HG03565 (cell line): ENCODE data around the gene MAGEF1.

Source experiments
- ATAC-seq: cut with Tn5 transposase; IDR thresholded peaks from one replicate; pipeline ENCODE4 v1.9.1; 2021; ENCODE audit warnings: mild to moderate bottlenecking, moderate library complexity; ENCODE audit not compliant: unreplicated experiment

The MAGEF1 gene

DNA sequence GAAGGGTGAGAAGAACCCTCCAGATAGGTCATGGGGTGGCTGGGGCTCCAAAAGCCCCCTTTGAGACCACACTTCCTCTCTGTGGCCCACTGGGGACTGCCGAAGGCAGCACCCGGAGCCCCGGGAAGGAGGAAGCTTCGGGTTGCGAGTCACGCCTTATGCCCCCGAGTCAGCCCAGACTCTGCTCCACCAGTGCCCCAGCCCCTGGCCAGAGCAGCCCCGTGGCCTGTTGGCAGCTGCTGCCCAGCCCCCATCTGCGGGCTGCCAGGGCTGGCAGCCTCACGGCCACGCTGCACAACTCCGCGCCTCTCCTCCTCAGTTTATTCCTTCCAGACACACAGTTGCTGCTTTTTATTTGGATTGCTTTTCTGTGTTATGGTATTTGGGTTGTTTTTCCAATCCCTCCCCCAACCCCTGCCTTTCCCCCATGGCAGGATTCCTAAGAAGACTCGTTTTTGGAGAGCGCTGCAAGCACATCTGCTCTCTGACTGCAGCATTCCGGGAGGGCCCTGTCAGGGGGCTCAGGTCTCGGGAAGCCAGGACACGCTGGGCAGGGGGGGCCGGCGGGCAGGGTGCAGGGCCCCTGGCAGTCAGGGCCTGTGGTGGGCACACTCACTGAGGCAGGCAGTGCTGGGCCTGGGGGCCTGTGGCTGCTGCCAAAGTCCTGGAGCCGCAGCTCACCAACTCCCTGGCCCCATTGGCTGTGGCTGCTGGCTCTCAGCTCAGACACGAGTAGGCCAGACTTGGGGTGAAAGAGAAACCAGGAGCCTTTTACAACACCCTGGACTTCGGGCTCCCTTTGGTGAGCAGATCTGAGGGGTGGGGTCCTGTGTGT lies 20.2 kb downstream of the MAGEF1 start:
- no peak for ATAC-seq

DNA sequence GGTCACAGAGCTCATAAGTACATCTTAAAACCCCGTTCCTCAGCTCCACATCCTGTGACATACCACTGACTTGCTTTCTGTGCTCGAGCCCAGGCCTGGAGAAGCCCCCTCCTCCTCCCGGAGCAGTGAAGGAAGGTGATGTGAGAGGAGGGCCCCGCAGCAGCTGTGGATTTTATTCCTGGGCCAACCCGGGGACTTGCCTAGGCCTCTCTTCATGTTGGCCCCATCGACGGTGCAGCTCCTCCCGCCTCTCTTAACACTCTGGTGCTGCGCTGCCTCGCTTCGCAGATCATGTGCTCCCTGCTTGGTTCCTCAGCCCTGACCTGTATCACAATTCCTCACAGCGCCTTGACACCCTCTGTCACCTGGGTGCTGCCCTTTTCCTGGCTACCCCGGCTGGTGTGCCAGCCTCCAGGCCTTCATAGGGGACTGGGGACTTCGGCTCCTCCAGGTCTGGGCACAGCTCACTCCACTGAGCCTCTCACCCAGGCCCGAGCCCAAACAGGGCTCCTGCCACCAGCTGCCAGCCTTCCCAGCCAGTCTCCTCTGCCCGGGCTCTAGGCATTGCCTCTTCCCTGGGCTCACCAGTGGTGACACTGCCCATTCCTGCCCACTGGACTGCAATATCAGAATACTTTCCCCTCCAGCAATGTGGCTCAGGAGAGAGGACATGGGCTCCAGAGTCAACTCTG lies 21.5 kb downstream of the MAGEF1 start:
- no peak for ATAC-seq

DNA sequence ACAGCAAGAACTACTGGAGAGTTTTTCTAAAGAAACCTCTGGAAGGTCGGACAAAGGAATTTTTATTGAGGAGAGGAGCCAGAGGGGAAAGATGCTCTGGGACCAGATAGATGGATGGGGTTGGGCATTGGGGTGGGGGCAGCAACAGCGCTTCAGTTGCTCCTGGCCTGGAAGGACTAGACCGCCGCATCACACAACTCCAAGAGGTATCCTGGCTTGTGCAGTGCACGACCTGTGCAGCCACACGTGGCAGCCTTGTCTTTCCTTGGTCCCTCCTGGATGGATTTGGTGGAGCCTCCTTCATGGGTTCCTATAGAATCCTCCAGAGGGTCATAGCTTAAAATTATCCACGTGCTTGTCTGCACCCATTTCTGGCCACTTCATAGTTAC lies 23.0 kb downstream of the MAGEF1 start:
- ATAC-seq: no peak

DNA sequence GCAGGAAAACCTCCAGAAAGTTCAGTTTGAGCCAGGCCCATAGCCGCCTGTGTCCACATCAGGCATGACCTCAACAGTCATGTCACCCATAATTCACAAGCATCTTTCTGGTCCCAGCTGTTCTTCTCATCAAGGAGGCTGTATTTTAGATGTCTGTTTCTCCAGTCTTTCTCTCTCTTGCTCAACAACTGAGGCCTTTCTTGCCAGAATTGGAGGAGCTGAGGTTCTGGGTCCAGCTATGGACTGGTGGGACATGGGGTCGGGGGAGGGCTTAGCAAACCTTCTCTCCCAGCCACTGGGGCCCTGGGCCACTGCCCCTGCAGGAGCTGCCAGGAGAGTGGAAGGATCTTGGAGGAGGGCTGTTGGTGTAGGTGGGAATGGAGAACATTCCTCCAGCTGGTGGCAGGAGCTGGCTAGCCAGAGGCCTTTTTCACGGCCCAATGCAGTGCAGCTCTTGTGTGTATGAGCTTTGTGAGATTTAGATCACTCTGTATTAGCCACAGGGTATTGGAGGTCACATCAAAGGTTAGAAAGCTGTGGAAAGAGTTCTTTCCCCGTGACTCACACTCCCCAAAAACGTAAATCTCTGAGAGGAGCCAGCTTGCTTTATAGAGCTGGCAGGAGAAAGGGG lies 23.5 kb downstream of the MAGEF1 start:
- ATAC-seq: no peak

DNA sequence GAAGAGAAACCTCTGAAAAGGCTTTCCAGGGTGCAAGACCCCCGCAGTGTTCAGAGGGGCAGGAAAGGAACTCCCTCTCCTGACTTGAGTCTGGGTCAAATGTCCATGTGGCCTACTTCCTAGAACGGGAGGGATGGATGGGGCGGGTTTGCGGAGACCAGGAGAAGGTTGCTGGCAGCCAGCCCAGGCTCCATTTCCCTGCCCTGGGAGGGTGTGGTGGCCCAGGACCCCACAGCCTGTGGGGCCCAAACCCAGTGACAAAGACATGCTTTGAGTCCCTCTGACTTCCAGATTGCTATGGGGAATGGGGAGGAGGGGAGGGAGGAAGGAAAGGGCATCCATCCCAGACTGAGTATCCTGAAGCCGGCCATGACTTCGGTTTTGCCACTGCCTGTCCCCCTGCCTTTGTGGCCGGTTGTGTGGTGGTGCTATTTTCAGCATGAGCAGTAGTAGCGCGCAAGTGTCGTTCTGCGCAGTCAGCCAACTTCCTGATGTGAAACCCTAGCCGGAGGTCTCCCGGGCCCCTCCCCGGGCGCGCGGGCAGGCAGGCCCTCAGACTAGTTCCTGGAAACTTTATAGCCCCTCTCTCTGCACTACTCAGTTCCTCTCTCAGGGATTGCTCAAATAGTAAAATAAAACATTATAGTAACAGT lies 24.4 kb downstream of the MAGEF1 start:
- no peak for ATAC-seq

DNA sequence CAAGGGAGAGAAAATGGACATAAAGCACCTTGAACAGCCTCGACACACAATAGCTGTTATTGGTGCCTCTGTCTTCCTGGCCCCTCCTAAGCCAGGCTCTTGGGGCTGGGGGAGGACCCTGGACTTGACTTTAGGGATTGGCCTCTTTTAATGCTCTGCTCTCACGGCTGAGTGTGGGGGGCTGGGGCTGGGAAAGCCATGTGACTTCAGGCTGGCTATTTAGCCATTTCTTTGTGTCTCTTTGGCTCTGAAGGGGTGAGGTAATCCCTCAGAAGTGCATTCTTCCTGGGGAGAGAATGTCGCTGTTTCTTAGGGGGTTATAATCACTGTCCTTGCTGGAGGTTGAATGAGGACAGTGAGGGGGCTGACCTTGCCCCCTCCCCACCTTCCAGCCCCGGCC lies 26.2 kb downstream of the MAGEF1 start:
- no peak for ATAC-seq

DNA sequence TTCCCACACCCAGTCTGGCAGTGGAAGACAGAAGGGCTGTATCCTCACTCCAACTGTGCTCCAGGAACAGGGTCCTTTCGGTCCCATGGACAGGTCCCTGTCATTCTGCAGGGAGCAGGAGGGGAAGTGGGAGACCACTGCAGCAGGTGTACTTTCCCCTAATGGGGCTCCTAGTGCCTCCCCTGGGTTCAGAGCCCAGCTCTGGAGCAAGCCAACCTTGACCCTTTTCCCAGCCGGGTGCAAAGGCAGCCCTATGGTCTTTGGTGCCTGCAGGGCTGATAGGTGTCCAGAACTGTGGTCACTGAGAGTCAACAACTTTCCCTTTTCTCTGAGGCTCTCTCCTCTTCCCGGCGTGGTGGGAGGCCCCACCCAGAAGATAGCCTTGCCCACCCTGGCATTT lies 26.8 kb downstream of the MAGEF1 start:
- no peak for ATAC-seq

DNA sequence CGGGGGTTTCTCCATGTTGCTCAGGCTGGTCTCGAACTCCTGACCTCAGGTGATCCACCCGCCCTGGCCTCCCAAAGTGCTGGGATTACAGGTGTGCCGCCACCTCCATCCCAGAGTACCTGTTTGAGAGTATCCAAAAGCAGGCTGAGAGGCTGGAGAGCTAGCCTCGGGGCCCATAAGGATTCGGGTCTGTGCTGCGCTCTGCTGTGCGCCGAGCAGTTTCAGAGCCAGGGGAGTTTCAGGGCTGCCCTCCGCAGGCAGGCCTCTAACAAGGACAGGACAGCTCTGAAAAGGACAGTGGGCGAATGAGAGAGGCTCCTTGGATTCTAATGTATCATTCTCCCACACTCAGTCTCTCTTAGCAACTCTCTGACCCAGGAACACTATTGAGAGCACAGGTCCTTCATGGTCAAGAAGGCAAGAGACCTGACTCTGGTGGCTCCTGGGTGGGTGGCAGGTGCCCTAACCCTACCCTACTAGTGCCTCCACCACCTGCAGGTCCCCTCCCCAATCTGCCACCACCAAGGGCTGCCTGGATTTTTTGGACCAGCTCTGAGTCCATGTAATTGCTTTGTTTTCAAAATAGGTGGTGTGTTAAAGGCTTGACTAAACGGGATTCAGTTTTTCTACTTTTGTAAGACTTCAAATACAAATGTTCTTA lies 27.8 kb downstream of the MAGEF1 start:
- ATAC-seq: no peak

DNA sequence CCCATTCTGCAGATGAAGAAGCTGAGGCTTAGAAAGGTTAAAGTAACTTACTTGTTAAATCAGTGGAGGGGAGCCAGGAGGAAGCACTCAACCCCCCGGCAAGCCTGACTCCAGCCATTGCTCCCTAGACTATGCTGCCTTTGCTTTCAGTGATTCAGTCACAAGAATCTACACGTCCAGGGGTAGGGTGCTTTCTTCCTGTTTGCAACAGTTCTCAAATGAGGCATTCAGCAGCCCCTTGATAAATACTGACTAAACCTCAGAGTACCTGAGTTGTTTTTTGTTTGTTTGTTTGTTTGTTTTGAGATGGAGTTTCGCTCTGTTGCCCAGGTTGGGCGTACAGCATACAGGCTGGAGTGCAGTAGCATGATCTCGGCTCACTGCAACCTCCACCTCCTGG lies 28.6 kb downstream of the MAGEF1 start:
- no peak for ATAC-seq

DNA sequence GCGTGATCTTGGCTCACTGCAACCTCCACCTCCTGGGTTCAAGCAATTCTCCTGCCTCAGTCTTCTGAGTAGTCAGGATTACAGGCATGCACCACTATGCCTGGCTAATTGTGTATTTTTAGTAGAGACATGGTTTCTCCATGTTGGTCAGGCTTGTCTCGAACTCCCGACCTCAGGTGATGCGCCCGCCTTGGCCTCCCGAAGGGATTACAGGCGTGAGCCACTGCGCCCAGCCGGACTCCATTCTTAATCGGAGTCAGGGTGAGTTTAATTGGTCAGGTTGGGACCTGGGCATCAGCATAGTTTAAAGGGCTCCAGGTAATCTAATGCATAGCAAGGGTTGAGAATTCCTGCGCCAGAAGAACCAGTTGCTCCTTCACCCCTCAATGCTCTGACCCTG lies 29.2 kb downstream of the MAGEF1 start:
- ATAC-seq: no peak

DNA sequence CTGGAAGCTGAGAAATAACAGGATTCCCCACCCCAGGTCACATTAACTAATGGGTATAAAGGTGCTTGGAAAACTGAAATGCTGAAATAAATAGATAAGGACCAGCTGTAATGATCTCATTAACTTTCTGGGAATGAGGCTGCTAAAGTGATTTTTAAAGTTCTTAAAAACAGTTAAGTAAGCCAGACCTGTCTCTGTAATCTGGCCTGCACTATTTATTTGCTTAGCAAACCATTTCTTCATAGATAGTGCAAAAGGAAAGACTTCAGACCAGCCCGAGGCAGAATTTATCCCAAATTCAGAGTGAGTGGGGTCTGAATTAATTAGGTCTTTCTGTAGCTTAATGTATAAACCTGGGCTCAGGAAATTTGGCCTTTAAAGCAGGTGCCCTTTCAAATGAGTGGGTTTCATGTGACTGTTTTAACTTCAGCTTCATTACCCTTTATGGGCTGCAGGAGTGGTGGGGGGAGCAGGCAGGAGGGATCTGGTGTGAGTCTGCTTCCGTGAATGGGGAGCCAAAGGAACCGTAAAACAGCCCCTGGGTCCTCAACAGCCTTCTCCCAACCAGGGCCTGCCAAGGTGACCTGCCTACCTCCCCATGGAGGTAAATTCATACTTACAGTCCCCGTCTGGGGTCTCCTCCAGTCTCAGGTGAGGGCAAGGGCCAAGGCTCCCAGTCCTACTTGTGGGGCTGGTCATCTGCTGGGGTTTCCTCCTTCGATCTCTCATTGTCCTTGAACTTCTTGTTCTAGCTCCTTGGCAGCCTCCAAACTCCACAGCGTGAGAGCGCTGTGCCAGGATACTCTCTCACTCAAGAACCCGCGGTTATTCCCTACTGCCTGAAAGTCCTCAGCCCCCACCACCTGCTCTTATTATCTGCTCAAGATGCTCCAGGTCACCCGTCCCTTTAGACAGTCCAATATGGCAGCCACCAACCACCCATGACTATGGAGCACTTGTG lies 31.2 kb downstream of the MAGEF1 start:
- ATAC-seq: no peak

DNA sequence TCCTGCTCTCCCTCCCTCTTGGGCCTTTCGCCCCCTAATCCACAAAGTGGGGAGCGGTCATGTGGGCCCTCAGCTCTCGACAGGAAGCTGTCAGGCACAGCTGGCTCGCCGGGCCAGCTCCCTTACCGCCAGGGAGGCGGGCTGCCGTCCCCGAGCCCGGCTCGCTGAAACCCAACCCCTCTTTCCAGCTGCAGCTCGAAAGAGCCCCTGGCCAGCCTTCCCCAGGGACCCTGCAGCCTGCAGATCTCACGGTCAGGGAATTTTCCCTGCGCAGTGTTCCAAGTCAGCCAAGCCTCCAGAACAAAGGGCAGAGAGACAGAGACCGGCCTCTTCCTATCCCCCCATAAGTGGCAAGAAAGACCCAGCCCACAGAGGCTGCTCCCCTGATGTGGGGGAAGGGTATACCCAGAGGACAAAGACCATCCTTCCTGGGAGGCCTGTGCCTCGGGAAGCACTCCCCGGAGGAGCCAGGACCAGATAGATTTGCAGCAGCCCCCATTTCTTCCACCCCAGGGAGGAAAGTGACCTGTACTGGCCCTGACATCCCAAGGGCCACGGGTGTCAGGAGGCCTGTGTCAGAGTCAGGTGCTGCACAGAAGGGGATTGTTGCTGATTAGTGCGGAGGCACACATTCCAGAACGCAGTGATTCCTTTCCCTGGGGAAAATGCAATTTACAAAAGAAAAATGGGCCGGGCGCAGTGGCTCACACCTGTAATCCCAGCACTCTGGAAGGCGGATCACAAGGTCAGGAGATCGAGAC lies 32.6 kb downstream of the MAGEF1 start:
- no peak for ATAC-seq

DNA sequence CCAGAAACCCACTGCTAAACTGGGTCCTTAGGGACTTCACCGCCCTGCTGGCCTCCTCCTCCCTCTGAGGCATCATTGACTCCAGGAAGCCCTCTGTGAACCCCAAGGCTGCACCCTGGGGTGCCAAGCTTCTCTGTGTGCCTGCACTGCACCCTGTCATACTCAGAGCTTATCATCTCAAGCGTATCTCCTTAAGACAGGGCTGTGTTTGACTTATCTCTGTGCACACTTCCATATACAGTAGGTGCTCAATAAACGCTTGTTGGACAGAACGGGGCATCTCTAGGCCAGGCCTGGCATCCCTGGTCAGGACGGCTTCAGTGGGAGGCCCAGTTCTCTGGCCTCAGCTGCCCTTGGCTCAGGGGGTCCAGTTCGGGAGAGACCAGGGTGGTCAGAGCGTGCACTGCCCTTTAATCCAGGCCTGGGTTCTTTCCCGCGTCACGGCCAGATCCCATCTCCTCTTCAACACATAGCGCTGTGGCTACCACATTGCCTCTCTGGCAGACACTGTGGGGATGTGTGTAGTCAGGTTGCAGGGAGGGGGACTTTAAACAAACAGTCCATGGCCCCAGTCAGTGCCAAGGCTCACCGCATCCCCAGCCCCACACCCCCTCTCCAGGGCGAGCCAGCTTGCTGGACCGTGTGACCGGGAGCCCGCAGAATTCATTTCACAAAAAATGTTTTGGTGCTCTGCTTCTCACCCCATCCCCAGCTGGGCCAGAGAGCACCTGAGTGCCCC lies 33.4 kb downstream of the MAGEF1 start:
- ATAC-seq: no peak

DNA sequence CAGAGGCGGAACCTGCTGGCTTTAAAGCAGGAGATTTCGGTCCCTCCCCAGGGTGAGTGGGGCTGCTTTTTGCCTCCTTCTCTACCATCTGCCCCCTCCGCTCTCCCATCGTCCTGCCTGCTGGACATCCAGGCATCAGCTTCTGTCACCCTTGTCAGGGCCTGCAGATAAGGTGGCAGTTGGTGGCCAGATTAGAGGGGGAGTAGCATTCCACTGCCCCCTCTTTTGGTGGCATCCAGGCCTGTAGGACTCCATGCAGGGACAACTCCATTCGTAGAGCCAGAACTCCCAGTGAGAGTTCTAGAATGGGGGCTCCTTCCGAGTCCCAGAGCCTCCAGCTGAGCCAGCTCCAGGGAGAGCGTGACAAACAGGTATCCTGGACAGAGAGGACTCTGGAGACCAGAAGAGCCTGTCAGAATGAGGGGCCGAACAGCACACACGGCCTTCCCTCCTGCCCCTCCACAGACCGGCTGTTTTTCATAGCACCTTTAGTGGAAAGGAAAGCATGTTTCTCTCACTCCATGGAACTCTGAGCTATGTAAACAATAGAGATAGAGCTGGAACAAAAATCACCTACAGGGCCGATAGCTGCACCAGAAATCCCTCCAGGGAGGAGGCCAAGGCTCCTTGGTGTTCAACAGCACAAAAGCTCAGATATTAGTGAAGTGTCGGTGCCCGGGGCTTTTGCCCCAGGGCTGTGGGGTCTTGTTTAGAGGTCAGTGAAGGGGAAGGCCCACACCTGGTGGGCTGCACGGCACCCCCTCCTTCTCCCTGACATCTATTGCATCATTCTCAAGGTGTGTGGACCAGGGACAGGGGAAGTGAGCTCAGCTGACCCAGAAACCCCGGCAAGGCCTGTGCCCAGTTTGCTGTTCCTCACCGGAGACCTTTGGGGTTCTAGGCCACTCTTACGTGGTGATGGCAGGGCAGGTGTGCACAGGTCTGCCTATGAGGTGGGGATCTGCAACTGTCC lies 34.2 kb downstream of the MAGEF1 start:
- ATAC-seq: no peak

DNA sequence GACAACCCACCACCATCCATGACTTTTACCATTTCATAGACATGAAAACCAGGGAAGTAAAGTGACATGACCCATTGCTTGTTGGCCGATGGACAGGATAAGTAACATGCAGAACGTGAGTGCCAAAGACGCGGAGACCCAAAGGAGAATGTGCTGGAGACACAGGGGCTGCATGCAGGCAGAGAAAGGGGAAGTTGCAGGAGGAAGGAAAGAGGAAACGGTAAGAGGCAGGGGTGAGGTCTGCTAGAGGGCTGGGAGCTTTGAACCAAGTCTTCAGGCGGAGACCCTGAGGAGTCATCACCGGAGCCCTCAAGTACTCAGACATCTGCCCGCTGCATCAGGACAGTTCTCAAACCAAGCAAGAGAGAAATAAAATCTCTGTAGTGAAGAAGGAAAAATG lies 34.9 kb downstream of the MAGEF1 start:
- no peak for ATAC-seq

DNA sequence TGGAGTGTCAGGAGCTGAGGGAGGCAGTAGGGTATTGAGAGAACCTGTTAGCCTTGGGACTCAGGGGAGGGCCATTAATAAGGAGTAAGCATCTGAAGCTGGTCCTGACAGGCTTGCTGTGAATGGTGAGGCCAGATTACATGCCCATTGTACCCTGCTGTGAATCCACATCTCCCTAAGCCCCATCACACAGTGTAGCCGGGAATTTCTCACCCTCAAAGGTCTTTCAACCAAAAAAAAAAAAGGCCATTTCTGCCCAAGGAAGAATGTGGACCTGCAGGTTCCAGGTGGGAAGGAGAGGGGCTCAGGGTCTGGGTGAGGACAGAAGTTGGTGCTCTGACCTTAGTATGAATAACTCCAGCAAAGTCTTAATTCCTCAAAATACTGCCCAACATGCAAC lies 37.2 kb downstream of the MAGEF1 start:
- no peak for ATAC-seq
